NOMO-1 treated with dmso at 0.1 percent for 144 hours (cell line): Measurements from ENCODE around the gene GRIK1.

Experiments used
- DNase-seq: peaks from one replicate; lab custom pipeline; 2025; ENCODE audit not compliant: unreplicated experiment; lab: John Stamatoyannopoulos, UW

The GRIK1 gene

DNA sequence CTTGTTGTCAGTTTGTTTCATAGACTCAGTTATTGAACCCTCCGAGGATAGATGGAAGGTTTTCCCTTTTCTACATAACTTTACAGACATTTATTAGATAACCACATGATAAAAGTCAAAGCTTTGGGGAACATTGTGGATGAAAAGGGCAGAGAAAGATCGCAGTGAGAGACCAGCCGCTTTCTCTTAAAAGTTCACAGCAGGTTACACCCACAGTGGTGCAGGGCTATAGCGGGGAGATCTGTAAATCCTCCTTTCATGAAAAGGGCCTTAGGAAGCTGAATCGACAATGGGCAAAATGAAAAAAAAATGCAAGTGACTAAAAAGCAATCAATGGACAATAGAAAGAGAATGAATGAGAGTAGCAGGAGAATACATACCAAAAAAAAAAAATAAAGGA is 218.6 kb downstream of the GRIK1 start:
- DNase-seq = no peak

DNA sequence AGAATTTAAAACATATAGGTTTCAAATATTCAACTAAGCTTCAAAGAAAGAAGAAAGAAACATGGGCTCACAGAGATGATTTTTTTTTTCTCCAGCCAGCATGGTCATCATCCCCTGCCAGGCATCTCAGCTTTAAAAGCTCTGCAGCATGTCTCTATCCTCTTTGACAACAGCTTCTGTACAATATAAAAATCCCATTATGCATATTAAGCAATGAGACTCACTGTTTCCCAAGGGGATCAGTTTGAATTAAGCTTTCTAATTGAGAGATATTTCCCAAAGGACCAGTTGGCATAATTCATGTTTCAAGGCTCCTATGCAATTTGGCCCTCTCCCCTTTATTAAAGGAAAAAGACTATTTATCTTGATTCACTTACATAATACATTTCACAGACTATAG is 220.3 kb downstream of the GRIK1 start:
- no peak for DNase-seq

DNA sequence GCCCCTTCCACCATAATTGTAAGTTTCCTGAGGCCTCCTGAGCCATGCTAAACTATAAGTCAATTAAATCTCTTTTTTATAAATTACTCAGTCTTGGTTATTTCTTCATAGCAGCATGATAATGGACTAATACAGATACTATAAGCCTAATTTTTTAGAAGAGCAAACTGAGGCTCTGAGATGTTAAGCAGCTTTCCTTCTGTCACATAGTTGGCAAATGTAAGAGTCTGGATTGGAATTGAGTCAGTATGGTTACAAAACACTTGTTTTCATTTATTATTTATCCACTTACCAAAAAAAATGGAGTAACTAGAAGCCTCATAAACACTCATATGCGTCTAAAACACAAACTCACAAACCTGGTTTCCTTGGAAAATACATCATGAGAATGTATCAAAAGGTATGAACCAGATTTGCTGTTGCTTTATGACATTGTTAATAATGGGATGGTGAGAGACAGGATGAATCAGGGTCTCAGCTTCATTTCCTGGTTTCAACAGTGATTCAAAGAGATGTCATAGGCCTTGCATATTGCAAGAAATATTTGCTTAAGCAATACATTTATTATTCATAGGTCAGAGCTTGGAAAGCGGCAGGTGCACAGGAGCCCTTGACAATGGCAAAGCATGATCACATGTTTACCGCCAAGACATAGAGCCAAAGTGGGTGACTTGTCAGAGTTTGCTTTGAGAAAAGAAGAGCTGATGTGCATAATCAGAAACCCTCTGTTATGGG is 221.5 kb downstream of the GRIK1 start:
- no peak for DNase-seq

DNA sequence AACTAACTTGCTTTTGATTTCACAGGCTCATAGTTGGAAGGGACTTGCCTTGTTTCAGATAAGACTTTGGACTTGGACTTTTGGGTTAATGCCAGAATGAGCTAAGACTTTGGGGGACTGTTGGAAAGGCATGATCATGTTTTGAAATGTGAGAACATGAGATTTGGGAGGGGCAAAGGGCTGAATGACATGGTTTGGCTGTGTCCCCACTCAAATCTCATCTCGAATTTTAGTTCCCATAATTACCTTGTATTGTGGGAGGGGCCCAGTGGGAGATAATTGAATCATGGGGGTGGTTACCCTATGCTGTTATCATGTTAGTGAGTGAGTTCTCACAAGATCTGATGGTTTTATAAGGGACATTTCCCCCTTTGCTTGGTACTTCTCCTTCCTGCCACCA is 222.1 kb downstream of the GRIK1 start:
- no peak for DNase-seq

DNA sequence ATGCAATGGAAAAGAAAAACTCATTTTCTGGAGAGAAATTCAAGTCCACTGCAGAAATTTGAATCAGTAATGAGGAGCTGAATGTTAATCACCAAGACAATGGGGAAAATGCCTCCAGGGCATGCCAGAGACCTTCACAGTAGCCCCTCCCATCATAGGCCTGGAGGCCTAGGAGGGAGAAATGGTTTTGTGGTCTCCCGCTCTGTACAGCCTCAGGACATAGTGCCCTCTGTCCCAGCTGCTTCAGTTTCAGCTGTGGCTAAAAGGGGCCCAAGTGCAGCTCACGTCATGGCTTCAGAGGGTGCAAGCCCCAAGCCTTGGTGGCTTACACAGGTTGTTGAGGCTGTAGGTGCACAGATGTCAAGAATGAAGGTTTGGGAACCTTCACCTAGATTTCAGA is 223.0 kb downstream of the GRIK1 start:
- no peak for DNase-seq

DNA sequence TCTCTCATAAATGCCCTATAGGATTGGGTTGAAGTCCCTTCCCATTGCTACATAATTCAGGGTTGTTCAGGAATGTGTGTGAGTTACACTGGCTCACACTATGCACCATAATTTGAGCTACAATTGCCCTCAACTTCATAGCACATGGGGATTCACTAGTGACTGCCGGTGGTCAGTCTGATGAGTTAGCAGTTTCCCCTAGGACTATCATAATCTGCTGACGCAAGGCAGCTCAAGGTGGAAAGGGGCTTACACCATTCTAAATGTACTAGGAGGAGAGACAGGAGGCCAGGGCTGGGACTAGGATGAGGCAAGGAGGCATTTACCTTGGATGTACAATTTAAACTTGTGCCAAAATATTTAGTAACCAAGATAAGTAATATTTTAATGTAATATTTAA is 224.7 kb downstream of the GRIK1 start:
- no peak for DNase-seq

DNA sequence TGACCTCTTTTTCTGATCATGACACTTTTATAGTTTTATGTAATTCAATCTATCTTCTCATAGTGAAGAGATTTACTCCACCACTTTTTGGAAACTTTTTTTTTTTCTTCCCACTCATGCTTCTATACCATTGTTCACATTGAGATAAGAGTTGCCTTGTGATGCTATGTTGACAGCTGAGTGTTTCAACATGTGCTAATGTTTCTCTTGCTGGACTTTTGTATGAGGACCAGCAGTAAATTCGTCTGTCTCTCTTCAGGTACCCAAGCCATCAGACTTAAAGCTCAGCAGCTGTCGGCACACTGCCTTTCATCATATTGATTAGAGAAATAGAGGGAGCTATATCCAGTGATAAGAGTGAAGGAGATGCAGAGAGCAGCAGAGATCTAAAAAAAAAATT is 227.0 kb downstream of the GRIK1 start:
- no peak for DNase-seq

DNA sequence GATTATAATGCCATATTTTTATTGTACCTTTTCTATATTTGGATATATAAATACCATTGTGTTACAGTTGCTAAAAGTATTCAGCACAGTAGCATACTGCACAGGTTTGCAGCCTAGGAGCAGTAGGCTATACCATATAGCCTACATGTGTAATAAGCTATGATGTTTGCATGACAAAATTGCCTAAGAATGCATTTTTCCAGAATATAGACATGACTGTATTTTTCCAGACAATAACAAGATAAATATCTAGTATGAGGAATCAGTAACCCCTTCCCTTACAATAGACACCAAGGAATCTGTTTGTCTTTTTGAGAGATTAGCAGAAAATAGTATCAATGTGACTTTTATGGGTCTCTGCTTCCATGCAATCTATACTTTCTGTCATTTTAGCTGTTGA is 228.6 kb downstream of the GRIK1 start:
- DNase-seq = no peak

DNA sequence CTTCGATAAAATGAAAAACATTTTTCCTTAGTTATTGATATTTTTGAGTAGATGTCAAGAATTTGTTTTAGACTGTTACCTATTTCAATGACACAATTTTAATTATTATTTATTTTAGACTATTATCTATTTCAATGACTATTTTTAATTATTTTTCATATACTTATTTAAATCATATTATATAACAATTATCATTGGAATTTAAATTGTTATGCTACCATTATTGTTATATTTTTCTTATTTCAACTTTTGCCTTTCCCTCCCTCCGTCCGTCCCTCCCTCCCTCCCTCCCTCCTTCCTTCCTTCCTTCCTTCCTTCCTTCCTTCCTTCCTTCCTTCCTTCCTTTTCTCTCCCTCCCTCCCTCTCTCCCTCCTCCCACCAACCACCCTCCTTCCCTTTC is 229.3 kb downstream of the GRIK1 start:
- no peak for DNase-seq

DNA sequence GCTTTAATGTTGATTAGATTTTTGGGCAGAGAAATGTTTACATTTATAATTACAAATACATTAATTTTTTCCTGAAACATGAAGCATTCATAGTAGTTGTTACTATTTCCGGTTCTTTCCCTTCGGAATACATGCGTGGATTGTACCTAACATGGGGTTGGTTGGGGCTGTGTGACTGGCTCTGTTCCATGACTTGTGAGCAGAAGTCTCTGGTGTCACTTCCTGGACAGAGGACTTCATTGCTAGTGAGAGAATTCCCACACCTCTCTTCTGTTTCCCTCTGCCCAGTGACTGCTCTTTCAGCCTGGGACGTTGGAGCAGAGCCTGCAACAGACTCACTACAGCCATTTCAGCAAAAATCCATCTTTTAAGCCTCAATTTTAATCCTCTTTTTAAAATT is 231.4 kb downstream of the GRIK1 start:
- no peak for DNase-seq

DNA sequence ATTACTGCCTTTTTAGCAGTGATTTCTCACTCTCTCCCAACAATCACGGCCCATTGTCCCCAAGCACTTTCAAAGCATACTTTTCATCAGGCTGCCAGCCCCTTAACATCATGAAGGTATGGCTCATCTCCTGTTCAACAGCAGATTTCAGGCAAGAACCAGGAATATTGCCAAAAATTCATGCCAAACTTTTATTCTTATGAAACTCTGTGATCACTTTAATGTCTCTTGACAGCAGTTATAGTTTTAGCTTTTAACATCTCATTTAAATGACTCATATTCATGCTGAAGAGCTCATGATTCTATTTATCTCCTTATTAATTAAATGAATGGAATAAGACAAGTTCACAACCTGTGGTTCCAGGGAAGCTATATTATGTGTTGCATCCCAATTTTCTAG is 235.1 kb downstream of the GRIK1 start:
- no peak for DNase-seq

DNA sequence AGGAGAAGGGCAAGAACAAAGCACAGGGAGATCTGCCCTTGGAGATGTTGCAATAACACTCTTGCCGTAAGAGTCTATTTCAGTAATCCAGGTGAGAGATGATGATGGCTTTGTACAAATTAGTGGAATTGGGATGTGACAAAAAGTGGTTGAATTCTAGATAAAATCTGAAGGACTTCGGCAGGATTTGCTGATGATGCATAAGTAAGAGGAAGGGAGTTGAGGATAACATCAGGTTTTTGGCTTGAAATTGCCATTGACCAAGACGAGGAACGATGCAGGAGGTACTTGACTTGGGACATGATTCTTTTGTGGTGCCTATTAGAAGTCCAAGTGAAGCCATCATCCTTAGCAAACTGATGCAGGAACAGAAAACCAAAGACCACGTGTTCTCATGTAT is 238.1 kb downstream of the GRIK1 start:
- DNase-seq = no peak

DNA sequence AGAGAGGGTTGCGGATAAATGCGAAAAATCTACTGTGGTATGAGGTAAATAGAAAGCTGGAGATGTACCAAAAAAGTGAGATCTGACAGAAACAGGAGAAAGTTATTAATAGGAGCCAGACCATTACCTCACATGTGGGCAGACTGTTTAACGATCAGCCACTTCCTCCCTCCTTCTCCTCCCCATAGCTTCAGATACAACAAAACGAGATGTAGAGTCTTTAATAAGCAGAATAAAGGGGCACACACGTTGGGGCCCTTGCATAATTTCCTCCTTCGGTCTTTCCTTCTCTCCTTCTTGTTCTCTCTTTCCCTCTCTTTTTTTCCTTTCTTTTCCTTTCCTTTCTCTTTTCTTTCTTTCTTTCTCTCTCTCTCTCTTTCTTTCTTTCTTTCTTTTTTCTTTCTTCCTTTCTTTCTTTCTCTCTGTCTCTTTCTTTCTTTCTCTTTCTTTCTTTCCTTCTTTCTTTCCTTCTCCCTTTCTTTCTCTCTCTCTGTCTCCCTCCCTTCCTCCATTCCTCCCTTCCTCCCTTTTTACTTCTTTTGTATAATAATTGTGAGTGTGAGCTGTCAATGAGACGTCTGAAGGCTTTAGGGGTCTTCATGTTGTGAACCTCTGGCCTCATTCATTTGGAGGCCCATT is 242.1 kb downstream of the GRIK1 start:
- peak; percentile 81 for DNase-seq

DNA sequence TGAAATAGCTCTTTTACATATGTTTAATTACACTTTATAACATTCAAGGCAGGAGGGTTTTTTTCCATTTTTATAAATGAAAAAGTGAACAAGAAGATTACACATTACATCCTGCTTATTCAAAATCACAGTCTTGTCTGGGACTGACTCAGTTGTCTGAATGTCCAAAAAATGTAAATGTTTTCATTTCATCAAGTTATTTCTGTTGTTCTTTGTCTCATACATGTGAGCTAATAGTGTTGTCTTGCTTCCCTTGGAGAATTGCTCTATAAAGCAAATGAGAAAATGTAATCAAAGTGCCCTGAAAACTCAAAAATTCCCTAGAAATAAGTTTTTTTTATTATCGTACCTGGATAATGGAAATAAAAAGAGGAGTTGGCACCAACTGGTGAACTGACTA is 242.9 kb downstream of the GRIK1 start:
- no peak for DNase-seq

DNA sequence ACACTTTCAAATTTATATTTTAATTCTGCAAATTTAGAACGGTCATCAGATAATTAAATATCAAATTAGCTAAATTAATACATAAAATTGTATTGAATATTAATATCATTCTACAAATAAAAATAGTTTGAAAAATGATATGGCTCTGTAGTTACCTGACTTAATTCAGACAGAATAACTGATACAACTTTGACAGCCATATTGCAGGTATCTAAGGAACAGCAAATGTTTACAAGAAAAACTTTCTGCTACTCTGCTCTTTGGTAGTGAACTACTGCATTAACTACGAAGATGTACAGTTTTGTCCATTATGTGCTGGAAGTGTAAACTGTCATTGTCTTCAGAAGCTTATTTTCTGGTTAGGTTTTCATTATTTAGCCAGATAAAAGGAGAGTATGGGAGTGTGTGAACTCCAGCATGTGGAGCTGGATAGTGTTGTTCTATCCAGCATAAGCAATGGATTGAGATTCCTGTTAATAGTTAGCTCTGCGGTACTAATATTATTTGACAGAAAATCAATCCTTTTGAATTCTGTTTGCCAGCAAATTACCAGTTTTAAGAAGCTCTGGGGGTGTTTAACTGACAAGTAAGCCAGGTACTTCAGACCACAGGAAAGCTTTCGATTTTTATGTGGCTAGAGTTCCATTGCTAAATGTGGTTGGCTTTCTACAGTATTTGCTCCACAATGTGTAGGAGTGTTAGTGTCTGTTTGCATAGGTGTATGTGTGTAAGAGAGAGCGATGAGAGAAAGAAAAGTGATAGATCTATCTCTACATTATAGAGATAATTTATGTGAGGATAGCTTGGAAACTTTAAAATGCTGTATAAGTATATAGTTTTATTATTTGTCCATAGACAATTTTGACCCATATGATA is 247.9 kb downstream of the GRIK1 start:
- no peak for DNase-seq

DNA sequence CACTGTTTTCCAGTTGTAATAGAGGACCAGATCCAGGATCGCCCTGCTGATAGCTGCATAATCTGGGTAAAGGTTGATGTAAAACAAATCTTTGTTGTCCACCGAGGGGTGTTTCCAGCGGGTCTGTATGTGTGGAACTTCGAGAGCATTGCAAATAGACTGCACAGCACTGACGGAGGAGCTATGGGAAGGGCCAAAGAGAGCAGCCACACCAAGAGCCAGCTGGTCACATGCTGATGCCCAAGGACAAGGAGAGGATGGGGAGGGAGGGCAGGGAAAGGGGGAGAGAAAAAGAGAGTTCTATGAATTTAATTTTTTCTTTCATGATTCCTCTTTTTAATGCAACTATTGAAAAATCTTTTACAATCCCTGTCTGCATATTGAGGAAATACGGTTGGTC is 250.0 kb downstream of the GRIK1 start:
- no peak for DNase-seq

DNA sequence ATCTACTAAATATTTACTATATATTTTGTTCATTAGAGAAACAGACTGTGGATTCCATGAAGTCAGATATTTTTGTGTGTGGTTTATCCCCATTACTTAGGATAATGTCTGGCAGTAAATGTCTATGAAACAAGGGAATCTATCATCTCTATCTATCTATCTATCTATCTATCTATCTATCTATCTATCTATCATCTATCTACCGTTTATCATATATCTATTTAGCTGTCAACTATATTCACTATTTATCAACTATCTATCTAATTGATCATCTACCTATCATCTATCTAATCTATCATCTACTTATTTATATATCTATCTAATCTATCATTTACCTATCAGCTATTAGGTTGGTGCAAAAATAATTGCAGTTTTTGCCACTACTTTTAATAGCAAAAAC is 255.7 kb downstream of the GRIK1 start:
- no peak for DNase-seq

DNA sequence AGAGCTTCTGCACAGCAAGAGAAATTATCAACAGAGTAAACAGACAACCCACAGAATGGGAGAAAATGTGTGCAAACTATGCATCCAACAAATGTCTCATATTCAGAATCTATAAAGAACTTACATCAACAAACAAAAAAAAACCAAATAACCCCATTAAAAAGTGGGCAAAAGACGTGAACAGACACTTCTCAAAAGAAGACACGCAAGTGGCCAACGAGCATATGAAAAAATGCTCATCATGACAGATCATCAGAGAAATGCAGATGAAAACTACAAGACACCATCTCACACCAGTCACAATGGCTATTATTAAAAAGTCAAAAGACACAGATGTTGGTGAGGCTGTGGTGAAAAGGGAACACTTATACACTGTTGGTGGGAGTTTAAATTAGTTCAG is 257.0 kb downstream of the GRIK1 start:
- DNase-seq = no peak

DNA sequence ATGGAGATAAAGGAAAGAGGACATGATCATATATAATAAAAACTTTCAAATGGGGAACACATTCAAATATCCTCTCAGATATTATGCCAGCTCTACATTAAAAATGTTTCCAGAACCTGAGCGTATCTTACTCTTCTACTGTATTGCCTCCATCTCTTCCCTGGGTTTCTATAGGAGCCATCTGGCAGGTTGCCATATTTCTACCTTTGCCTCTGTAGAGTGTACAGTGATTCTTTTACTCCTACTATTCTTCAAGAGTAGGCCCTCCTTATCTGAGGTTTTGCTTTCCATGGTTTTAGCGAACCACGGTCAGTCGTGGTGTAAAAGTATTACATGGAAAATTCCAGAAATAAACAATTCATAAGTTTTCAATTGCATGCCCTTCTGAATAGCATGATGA is 259.5 kb downstream of the GRIK1 start:
- no peak for DNase-seq

DNA sequence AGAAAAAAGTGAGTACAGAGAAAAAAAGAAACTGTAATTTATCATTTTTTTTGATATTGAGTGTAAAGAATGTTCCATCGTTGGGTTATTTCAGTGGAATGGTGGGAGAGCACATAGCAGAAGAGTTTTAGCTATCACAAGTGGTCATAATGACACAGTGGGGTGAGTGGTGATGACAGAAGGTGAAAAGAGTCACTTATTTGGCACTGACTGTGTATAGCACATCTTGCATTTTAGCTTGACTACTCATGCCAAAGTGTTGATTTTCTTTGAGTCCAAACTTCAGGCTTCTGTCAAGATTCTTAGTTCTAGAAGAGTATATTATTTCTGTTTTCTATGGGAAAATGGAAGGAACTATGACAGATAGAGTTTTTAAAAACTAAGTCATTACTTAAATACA is 261.2 kb downstream of the GRIK1 start:
- DNase-seq = no peak

DNA sequence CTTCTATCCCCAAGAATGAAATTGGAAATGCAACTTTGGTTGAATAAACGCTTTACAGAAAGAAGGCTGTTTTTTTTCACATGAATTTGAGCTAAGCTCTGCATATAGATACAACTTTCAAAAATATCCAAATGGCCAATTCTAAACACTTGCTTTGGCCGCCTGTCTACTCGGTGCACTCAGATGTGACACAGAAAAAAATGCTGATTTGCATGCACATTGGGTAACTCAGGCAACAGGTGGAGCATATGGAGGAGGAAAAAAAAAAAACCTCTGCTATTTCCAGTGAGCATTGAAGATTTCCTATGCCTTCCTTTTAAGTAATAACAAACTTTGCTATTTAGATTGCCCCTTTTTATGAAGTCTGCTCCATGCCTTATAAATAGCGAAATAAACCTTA is 262.5 kb downstream of the GRIK1 start:
- DNase-seq = no peak

DNA sequence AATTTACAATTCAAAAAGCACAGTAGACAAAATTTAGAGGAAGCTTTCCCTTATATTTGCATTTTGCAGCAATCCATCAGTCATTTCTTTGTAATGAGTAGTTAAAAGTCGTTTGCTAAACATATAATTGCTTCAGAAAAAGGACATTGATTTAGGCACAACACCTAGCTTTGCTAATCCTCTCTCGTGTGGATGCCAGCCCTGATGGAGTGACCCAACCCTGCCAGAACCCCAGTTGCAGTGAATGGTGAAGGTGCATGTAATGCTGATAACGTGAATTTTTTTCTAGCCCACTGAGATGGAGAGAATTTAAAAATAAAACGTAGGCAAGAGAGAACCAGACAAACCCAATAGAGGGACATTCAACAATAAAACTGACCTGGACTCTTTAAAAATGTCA is 263.4 kb downstream of the GRIK1 start:
- DNase-seq = no peak
